NCI-H2029 (cell line): ENCODE results near the gene ZNF829.
A peak's percentile ranks its signal among the peaks of the same experiment; 100 is the strongest.

Experiments
- DNase-seq: peaks from one replicate; lab custom pipeline; 2025; lab: John Stamatoyannopoulos, UW

The ZNF829 gene

DNA sequence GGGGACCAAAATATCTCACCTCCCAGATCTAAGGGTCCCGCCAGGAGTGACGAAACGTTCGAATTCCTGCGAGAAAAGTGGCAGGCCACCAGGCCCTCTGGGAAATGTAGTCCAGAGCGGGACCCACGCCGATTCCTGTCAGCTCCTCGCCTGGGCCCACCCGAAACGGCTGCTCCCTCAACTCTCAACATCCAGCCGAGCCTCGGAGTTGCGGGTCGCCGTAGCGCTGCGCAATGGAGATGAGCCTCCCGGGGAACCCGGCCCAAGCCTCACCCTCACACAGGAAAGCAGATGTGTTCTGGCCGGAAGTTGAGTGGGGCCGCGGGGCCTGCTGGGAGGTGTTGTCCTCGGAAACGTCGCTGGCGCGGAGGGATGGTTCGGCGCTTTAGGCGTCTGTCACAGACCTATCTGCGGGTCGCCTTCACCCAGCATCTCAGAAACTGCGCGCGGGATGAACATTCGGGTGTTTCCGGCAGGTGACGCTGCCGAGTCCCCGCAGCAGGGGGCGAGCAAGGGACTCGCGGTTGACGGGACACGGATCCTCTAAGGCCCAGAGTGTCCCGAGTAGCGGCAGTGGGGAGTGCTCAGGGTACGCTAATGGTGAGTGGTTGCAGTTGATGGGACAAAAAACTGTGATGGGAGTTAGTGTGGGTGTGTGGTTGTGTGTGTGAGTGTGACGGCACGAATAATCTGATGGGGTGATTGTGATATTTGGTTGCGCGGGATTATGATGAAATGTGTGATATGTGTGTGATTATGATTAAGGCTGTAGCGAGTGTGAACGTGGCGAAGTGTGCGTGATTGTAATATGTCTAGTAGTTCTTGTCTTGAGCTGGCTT is at the start of gene ZNF829, which contains the start of gene ZNF568:
TSS of gene ZNF829 (minus strand) at position 300 of the 839 bp plus-strand sequence. CDS start 1,124 bp downstream, outside the sequence.
TSS of gene ZNF568 (plus strand) at position 341 of the 839 bp plus-strand sequence. CDS start 6,439 bp downstream, outside the sequence.
- DNase-seq = peak; percentile 86

DNA sequence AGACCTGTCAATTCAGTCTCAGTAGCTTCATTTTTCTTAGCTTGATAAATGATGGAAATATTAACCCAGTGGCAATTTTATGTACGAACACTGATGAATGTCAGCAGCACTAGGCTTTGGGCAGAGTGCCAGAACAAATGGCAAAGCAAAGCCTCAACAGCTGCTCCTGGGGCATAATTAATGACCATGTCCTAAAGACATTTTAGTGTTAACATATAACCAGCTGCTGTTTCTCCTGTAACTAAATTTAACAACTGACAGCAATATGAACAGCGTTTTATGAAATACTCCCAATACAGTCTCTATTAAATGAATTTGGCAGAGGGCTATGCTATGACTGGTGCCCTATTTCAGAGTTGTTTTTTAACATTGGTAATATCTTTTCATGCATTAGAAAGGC is 47.2 kb upstream of the ZNF829 start:
- peak; percentile 43 for DNase-seq

DNA sequence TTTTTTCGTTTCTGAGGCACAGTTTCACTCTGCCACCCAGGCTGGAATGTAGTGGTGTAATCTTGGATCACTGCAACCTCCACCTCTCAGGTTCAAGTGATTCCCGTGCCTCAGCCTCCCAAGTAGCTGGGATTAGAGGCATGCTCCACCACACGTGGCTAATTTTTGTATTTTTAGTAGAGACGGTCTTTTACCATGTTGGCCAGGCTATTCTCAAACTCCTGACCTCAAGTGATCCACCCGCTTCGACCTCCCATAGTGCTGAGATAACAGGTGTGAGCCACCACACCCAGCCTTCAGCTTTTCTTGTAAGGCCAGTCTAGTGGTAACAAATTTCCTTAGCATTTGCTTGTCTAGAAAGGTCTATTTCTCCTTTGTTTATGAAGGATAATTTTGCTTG is 46.3 kb upstream of the ZNF829 start:
- no peak for DNase-seq

DNA sequence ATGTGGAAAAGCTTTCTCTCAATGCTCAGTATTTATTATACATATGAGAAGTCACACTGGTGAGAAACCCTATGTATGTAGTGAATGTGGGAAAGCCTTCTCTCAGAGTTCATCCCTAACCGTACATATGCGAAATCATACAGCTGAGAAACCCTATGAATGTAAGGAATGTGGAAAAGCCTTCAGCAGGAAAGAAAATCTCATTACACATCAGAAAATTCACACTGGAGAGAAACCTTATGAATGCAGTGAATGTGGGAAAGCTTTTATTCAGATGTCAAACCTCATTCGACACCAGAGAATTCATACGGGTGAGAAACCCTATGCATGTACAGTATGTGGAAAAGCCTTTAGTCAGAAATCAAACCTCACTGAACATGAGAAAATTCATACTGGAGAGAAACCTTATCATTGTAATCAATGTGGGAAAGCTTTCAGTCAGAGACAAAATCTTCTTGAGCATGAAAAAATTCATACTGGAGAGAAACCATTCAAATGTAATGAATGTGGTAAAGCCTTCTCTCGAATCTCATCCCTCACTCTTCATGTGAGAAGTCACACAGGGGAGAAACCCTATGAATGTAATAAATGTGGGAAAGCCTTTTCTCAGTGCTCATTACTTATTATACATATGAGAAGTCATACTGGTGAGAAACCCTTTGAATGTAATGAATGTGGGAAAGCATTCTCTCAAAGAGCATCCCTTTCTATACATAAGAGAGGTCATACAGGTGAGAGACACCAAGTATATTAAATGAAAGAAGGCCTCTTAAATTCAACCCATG is 34.4 kb upstream of the ZNF829 start:
- no peak for DNase-seq

DNA sequence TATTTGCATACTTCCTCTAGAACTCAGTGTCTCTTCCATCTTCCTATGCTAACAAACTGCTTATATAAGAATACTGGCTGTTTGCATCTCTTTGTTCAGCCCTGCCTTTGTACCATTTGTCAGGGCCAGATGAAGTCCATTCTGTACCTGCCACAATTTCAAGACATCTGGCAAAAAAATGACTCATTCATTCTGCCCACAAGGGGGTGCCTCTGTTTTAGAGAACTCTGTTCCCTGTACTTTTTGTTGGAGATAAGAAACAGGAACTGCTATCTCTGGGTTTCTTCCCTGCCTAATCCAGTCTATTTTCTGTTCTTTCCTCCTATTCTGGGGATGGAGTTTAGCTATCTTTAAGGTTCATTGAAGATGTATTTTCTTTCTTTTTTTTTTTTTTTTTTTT is 23.1 kb upstream of the ZNF829 start:
- no peak for DNase-seq

DNA sequence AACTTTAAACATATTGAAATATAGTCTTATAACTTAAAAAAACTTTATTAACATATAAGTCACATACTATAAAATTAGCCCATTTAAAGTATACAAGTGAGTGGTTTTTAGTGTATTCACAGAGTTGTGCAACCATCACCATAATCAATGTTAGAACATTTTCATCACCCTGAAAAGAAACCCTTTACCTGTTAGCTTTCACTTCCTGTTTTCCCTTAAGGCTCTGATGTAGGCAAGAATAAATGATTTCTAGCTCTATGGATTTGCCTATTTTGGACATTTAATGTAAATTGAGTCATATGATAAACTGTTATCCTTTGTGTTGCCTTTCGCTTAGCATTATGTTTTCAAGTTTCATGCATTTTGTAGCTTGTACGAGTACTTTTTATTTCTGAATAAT is 15.6 kb upstream of the ZNF829 start:
- no peak for DNase-seq

DNA sequence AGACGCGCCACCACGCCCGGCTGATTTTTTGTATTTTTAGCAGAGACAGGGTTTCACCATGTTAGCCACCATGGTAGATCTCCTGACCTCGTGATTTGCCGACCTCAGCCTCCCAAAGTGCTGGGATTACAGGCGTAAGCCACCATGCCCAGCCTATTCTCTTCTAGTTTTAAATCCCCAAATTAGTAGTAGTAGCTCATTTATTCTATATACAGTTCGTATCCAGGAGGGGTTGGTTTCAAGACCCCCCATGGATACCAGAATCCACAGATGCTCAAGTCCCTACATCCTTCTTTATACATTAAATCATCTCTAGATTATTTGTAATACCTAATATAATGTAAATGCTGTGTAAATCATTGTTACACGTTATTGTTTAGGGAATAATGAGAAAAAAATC is 2.0 kb upstream of the ZNF829 start:
- no peak for DNase-seq

DNA sequence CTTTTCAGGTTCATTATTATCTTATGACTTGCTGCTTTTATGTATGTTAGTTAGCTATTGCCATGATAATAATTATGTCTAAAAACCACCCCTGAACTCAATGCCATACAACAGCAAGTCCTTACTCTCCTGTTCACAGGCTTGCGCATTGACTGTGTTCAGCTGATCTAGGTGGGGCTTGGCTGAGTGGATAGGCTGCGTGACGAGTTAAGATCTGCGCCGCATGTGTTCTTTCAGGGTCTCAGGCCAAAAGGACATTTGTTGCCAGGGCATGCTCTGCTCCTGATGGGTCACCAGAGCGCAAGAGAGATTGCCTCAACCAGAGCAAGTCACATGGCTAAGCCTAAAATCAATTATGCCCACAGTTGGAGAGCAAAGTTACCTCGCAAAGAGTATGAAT is 900 bp upstream of the ZNF829 start:
- no peak for DNase-seq

DNA sequence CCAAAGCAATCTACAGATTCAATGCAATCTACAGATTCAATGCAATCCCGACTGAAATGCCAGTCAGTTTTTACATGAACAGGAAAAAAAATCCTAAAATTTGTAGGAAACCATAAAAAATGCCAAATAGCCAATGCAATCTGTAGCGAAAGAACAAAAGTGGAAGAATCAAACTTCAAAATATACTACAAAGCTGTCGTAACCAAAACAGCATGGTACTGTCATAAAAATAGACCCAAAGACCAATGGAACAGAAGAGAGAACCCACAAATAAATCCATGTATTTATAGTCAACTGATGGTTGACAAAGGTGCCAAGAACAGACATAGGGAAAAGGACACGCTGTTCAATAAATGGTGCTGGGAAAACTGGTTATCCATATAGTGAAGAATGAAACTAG is 17.7 kb downstream of the ZNF829 start:
- no peak for DNase-seq

DNA sequence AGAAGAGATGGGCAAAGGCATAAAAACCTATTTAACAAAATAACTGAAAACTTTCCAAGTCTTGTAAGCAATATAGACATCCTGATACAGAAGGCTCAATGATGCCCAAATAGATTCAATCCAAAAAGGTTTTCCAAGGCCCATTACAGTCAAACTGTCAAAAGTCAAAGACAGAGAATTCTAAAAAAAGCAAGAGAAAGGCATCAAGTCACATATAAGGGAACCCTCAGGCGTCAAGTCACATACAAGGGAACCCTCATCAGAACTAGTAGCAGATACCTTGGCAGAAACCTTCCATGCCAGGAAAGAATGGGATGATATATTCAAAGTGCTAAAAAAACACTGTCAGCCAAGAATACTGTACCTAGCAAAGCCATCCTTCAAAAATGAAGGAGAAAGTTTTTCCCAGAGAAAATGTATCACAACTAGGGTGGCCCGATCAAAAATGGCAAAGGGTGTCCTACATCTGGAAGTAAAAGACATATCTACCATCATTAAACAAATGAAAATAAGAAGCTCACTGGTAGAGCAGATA is 21.2 kb downstream of the ZNF829 start:
- no peak for DNase-seq

DNA sequence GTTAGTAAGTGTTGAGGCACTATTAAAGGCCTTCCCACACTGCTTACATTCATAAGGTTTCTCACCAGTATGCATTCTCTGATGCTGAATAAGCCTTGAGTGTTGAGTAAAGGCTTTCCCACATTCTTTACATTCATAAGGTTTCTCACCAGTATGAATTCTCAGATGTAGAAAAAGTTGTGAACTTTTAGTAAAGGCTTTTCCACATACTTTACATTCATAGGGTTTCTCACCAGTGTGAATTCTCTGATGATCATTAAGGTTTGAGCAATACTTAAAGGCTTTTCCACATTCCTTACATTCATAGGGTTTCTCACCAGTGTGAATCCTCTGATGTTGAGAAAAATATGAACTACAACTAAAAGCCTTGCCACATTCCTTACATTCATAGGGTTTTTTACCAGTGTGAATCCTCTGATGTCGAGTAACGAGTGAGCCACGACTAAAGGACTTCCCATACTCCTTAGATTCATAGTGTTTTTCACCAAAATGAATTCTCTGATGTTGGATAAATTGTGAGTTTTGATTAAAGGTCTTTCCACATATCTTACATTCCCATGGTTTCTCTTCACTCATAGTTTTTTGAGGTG is 24.2 kb downstream of the ZNF829 start:
- DNase-seq = no peak

DNA sequence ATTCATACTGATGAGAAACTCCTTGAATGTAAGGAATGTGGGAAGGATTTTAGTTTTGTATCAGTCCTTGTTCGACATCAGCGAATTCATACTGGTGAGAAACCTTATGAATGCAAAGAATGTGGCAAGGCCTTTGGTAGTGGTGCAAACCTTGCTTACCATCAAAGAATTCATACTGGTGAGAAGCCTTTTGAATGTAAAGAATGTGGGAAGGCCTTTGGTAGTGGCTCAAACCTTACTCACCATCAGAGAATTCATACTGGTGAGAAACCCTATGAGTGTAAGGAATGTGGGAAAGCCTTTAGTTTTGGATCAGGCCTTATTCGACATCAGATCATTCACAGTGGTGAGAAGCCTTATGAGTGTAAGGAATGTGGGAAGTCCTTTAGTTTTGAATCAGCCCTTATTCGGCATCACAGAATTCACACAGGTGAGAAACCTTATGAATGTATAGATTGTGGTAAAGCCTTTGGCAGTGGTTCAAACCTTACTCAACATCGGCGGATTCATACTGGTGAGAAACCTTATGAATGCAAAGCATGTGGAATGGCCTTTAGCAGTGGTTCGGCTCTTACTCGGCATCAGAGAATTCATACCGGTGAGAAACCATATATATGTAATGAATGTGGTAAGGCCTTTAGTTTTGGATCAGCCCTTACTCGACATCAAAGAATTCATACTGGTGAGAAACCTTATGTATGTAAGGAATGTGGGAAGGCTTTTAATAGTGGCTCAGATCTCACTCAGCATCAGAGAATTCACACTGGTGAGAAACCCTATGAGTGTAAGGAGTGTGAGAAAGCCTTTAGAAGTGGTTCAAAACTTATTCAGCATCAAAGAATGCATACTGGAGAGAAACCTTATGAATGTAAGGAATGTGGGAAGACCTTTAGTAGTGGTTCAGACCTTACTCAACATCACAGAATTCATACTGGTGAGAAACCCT is 38.8 kb downstream of the ZNF829 start:
- no peak for DNase-seq

DNA sequence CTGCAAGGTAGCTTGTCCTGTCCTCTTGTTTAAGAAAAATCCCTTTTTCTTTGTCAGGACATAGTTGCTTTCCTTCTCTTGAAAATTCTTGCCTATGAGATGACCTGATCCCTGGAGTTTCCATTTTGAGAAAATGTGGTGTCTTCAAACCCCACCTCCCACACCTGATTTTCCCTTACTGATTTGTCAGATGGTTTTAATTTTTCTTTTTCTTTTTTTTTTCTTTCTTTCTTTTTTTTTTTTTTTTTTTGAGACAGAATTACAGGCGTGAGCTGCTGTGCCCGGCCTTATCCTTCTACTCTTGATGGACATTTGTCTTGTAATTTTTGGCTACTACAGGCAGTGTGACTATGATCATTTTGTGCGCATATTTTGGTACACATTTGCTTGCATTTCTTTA is 64.2 kb downstream of the ZNF829 start:
- no peak for DNase-seq

DNA sequence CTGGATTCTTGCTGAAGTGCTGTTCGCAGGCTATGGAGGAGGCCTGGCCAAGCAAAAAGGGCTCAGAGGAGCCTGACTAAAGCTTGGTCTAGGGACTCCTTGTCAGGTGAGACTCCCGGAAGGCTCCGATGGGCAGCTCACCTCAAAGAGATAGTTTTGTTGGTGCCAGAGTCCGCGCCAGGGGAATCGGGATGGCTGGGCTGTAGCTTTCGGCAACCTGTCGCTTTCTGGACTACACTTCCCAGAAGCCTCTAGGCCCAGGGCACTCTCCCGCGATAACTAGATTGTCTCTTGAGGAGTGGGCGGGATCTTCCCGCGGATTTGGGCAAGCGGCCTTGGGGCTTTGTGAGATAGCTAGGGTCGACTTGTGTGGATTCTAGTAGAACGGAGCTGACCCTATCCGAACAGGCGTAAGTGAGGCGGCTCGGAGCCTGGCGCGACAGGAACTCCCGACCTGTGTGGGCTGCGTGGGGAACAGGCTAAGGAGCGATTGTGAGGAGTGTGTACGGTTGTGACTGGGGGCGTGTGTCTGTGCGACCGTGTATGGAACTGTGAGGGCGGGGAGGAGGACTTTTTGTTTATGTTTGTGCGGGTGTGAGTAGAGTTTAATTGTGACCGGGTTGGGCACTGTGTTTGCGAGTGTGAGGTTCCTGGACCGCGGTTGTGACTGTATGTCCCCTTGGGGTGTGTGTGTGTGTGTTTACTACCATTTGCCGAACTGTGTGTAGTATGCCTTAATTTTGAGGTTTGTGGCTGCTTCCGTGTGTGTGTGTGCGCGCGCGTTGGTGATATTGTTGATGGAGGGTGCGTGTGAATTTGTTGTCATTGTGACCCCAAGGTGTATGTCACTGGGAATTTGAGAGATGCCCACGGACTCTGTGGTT is 65.3 kb downstream of the ZNF829 start, which contains the start of gene ZNF345:
TSS of gene ZNF345 (plus strand) at position 318 of the 884 bp plus-strand sequence. CDS start 25,955 bp downstream, outside the sequence.
- DNase-seq = peak; percentile 94

DNA sequence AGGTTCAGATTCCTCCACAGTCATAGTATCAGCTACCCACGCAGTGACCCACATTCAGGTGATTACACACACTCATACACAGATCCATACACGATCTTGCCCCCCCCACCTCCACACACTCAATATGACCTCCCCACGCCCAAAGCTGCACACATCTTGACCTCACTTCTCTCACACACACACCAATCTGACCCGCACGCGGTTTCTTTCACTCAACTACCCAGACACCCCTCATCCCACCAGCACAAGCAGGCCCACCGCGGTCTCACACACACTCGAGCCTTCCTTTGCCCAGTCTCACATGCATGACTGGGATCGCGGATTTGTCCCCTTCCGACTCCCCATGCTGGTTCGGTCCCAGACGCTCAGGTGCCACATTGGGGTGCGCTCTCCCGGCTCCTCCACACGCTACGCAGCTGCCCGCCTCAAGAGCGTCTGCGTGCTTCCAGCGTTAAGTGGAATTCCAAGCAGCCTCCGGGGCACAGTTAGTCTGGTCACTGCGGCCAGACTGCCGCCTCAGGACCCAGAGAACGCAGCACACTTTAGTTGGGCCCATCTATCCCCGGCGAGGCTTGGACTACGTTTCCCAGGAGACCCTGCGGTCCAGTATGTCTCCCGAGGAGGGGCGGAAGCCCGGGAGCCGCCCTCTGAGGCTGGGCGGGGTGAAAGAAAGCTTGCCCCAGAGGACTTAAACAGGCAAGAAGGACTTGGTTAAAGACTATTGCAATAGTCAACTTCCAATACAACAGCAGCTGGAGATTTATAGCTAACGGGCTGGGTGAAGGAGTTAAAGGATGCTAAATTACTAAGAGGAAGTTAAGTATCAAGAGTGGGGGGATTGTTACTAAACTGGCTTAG is 66.2 kb downstream of the ZNF829 start:
- DNase-seq = peak; percentile 81

DNA sequence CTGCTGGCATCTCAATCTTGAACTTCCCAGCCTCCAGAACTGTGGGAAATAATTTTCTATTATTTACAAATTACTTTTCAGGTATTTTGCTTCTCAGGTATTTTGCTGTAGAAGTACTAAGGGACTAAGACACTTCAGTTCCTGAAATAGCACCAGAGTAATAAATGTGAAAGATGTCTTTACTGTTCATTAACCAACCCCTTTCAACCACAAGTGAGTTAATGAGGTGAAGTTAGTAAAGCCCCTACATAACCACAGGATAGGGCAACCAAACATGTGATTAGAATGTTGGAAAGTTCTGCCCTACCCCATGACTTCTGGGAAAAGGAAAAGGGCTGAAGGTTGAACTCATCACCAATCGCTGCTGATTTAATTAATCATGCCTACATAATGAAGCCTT is 68.1 kb downstream of the ZNF829 start:
- DNase-seq = no peak

DNA sequence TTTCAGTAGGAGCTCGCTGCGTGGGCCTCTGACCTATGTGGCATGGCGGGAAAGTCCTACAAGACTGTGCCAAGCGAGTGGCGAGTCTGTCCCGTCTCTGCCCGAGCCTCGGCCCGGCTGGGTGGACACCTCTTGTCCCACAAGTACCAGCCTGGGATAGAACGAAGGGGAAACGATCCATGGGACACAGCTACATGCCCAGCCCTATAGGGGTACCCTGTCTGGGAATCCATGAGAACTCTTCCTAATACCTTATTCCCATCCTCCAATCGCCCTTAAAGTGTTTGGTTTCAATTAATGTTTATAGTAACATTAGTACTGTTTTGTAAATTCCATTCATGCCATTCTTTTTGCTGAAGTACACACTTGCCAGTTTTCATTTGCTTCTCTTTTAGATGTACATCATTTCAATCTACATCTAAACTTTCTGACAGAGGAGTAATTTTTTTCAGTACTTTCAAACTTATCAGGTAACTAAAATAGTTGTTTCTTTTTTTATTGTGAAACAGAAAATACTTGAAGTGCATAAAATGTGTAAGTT is 77.2 kb downstream of the ZNF829 start:
- DNase-seq = no peak
